Spleen (tissue), 11 donors: ENCODE data around the gene HOXB6. TPM values are rescaled to one million over a fixed set of nuclear protein-coding genes. Genes with fewer than 3 reads are reported as not detected.
A peak's percentile ranks its signal among the peaks of the same experiment; 100 is the strongest.

Experiments
- DNase-seq: peaks from one replicate; pipeline ENCODE4 v3.0.0-alpha.2; 2020
- H3K27ac ChIP-seq, 8 donors: fragments of 200-600 bp; sonication (generic) in 7 of 8; 1 replicate in 4 of 8; 2 replicates in 4 of 8; pipeline versions ENCODE4 v1.5.0 to v1.8.0; 2016 to 2021; ENCODE audit warnings: inconsistent platforms in 4 of 8, mild to moderate bottlenecking in 4 of 8, moderate library complexity in 1 of 8
- H3K27me3 ChIP-seq, 7 donors: fragments of 200-600 bp; sonication (generic) in 6 of 7; replicated peaks in 1 of 7; 1 replicate in 4 of 7; 2 replicates in 3 of 7; pipeline versions ENCODE4 v1.5.0 to v1.8.0; 2016 to 2021; ENCODE audit warnings: inconsistent platforms in 3 of 7, mild to moderate bottlenecking in 1 of 7
- H3K36me3 ChIP-seq, 6 donors: fragments of 200-600 bp; sonication (generic) in 5 of 6; 1 replicate in 4 of 6; 2 replicates in 2 of 6; pipeline versions ENCODE4 v1.5.0 to v1.8.0; 2016 to 2021; ENCODE audit warnings: inconsistent platforms in 2 of 6
- H3K4me1 ChIP-seq, 6 donors: fragments of 200-600 bp; sonication (generic) in 5 of 6; 1 replicate in 3 of 6; 2 replicates in 3 of 6; pipeline versions ENCODE4 v1.5.0 to v1.8.0; 2016 to 2021; ENCODE audit warnings: inconsistent platforms in 3 of 6
- H3K4me3 ChIP-seq, 8 donors: fragments of 200-600 bp; sonication (generic) in 7 of 8; 1 replicate in 4 of 8; 2 replicates in 4 of 8; pipeline versions ENCODE4 v1.5.0 to v1.8.0; 2016 to 2021; ENCODE audit warnings: inconsistent platforms in 4 of 8, mild to moderate bottlenecking in 4 of 8, moderate library complexity in 2 of 8
- H3K9me3 ChIP-seq, 8 donors: fragments of 200-600 bp; sonication (generic) in 7 of 8; 1 replicate in 4 of 8; 2 replicates in 4 of 8; pipeline versions ENCODE4 v1.5.0 to v1.8.0; 2016 to 2021; ENCODE audit warnings: inconsistent platforms in 4 of 8
- CTCF ChIP-seq, 11 experiments: fragments of 200-600 bp in 7 of 11; fragments of 450-650 bp in 4 of 11; sonication (generic) in 4 of 11; IDR thresholded peaks in 8 of 11; conservative IDR thresholded peaks in 3 of 11; 1 replicate in 7 of 11; 2 replicates in 4 of 11; pipeline versions ENCODE4 v1.4.0 to v1.8.0; 2016 to 2021; ENCODE audit warnings: antibody characterized with exemption in 11 of 11, inconsistent platforms in 4 of 11, mild to moderate bottlenecking in 1 of 11
- POLR2A ChIP-seq, 3 donors: fragments of 450-650 bp; IDR thresholded peaks; one replicate each; pipeline ENCODE4 v1.5.1; 2017; ENCODE audit warnings: antibody characterized with exemption in 3 of 3, mild to moderate bottlenecking in 1 of 3
- POLR2AphosphoS5 ChIP-seq, 3 donors: sonication (generic); formaldehyde crosslinking; IDR thresholded peaks; one replicate each; pipeline ENCODE4 v1.5.1; 2017; ENCODE audit warnings: antibody characterized with exemption in 3 of 3
- WGBS, 5 donors: extraction: QIAGEN DNeasy Blood & Tissue Kit in 3 of 5; methylation state at CpG; one replicate each; pipeline versions ENCODE4 v1.1.5 to v1.1.7; 2013 to 2018; 5-methylcytosine and 5-hydroxymethylcytosine counted together
- intact Hi-C: fragments of 100-400 bp; cut with DNase I; formaldehyde crosslinking; loops from one replicate; pipeline ENCODE4 v1.15.0; 2023; ENCODE audit warnings: low total_unique reads
- polyA plus RNA-seq, 3 donors: library from polyadenylated mRNA; stranded (reverse); fragments of 200-250 nt; gene quantifications; one replicate each; pipeline ENCODE4 v1.2.1, GENCODE V29; 2013
- total RNA-seq, 7 donors: library from RNA; depleted of rRNA in 3 of 7; stranded (reverse); fragments of >200 nt in 3 of 7; fragmentation: NEBNext Ultra II Directional in 4 of 7; extraction: Animal tissue kit (Norgen Biotek cat#: 25700) in 4 of 7; gene quantifications; one replicate each; pipeline versions ENCODE4 v1.1.0 to v1.2.1, GENCODE V29; 2016 to 2021
- donor health status: healthy with polysubstance abuse.
- donor health status: DM: no; HTN: no; CAD: no; lungs with moderate emphysema.
- donor health status: DM: no; HTN: no; CAD: no.
- donor health status: Bipolar disorder and iron deficiency.
- donor health status: healthy.
- donor health status: DM: no; HTN: no; CAD: no.
- donor health status: DM: yes; HTN: yes; CAD: no.

Gene HOXB6
- total and polyA plus RNA-seq, 10 donors, result 1.2 to 4.5 (median 2.9) TPM

- H3K9me3 ChIP-seq, result no peaks in the 10 kb centered on the region
- intact Hi-C loops, result no loop called here
- DNase-seq, result no peak
- peak overlapping the region; percentile 5 to 72 (median 47) for H3K4me3 ChIP-seq
- WGBS, 5 donors, result 4 to 14% (median 5%) methylated on average over 22 to 80 of the region's 80 CpGs
- H3K27me3 ChIP-seq, result peaks cover 14 to 93% (median 68%) of the 10 kb centered on the region in 7 donors
- H3K27ac ChIP-seq, result peak overlapping the region in 3 of 8 donors; percentile 17 to 47 (median 22)
- no peaks in the 10 kb centered on the region for H3K36me3 ChIP-seq
- TF ChIP-seq CTCF (IDR thresholded peaks at IDR 0.05 in 8 of 11, conservative IDR thresholded peaks at IDR 0.05 in 3 of 11) (no peak), POLR2A (IDR thresholded peaks at IDR 0.05) (no peak), POLR2AphosphoS5 (IDR thresholded peaks at IDR 0.05) (no peak)
- peaks cover 5 to 42% (median 26%) of the 10 kb centered on the region in 6 donors for H3K4me1 ChIP-seq
Measured at GRCh38 chr17:48646183-48647102, 41.7 kb upstream of the HOXB6 start.

- no peak for DNase-seq
- peaks cover 14 to 94% (median 75%) of the 10 kb centered on the region in 7 donors for H3K27me3 ChIP-seq
- 52 to 66% (median 60%) methylated on average over 14 of the region's 14 CpGs for WGBS, 5 donors
- H3K4me1 ChIP-seq, result peaks cover 5 to 44% (median 26%) of the 10 kb centered on the region in 6 donors
- H3K9me3 ChIP-seq, result no peaks in the 10 kb centered on the region
- H3K36me3 ChIP-seq, result no peaks in the 10 kb centered on the region
- H3K4me3 ChIP-seq, result peak overlapping the region in 2 of 8 donors; percentile 46 to 72
- TF ChIP-seq POLR2A (IDR thresholded peaks at IDR 0.05) (no peak), CTCF (IDR thresholded peaks at IDR 0.05 in 8 of 11, conservative IDR thresholded peaks at IDR 0.05 in 3 of 11) (no peak), POLR2AphosphoS5 (IDR thresholded peaks at IDR 0.05) (no peak)
- intact Hi-C loops, result no loop called here
- H3K27ac ChIP-seq, result no peak overlapping the region
Measured at GRCh38 chr17:48645639-48646182, 40.9 kb upstream of the HOXB6 start.

- Histone ChIP-seq H3K9me3 (no peaks in the 10 kb centered on the region), H3K36me3 (no peaks in the 10 kb centered on the region), H3K27ac (no peak overlapping the region), H3K4me1 (peaks cover 5 to 44% (median 26%) of the 10 kb centered on the region in 6 donors), H3K4me3 (no peak overlapping the region), H3K27me3 (peaks cover 14 to 95% (median 82%) of the 10 kb centered on the region in 7 donors)
- no peak for TF ChIP-seq CTCF (IDR thresholded peaks at IDR 0.05 in 8 of 11, conservative IDR thresholded peaks at IDR 0.05 in 3 of 11)
- TF ChIP-seq POLR2AphosphoS5 (IDR thresholded peaks at IDR 0.05), result no peak
- TF ChIP-seq POLR2A (IDR thresholded peaks at IDR 0.05), result no peak
- intact Hi-C loops, result no loop called here
- no peak for DNase-seq
- whole genome bisulfite sequencing, 5 donors, result 53 to 65% (median 62%) methylated on average over 6 of the region's 6 CpGs
Measured at GRCh38 chr17:48644910-48645557, 40.2 kb upstream of the HOXB6 start.
